Endodermal cell (in vitro differentiated cells): ENCODE measurements around the gene CD300LG. TPM values are rescaled to one million over a fixed set of nuclear protein-coding genes. Genes with fewer than 3 reads are reported as not detected.
"Not testable (repeated sequence)": the region's sequence is repeated elsewhere in the genome, so short reads cannot be mapped to it uniquely, and the experiment has no call there.

Source experiments
- DNase-seq: peaks from one replicate; pipeline ENCODE4 v3.0.0-alpha.2; 2017
- H3K27ac ChIP-seq: 2 replicates; pipeline ENCODE4 v1.5.1; 2013; ENCODE audit warnings: mild to moderate bottlenecking, low read depth, low read length, moderate library complexity
- H3K27me3 ChIP-seq: 2 replicates; pipeline ENCODE4 v1.6.1; 2013; ENCODE audit warnings: mild to moderate bottlenecking, low read length, moderate library complexity; ENCODE audit not compliant: insufficient read depth, control insufficient read depth, poor library complexity, severe bottlenecking
- H3K36me3 ChIP-seq: 2 replicates; pipeline ENCODE4 v1.7.0; 2013; ENCODE audit warnings: mild to moderate bottlenecking, low read length, moderate library complexity; ENCODE audit not compliant: control insufficient read depth, insufficient read depth
- H3K4me1 ChIP-seq: one replicate; pipeline ENCODE4 v1.7.0; 2013; ENCODE audit warnings: low read length; ENCODE audit not compliant: control insufficient read depth, insufficient read depth
- H3K4me3 ChIP-seq: 2 replicates; pipeline ENCODE4 v1.5.1; 2013; ENCODE audit warnings: mild to moderate bottlenecking, low read length, moderate library complexity
- H3K9ac ChIP-seq: 2 replicates; pipeline ENCODE4 v1.6.1; 2013; ENCODE audit warnings: mild to moderate bottlenecking, low read length, moderate library complexity; ENCODE audit not compliant: poor library complexity, severe bottlenecking; ENCODE audit errors: extremely low read depth
- H3K9me3 ChIP-seq: 2 replicates; pipeline ENCODE4 v1.6.1; 2013; ENCODE audit warnings: mild to moderate bottlenecking, low read length, moderate library complexity; ENCODE audit not compliant: control insufficient read depth
- H3K27ac Mint-ChIP-seq: 2 replicates; pipeline ENCODE4 v1.8.0; 2020; ENCODE audit warnings: mixed read lengths
- H3K27me3 Mint-ChIP-seq: 2 replicates; pipeline ENCODE4 v1.8.0; 2021; ENCODE audit warnings: mild to moderate bottlenecking, mixed read lengths; ENCODE audit not compliant: insufficient read depth
- H3K36me3 Mint-ChIP-seq: 2 replicates; pipeline ENCODE4 v1.8.0; 2020; ENCODE audit warnings: low read depth, mixed read lengths
- H3K4me1 Mint-ChIP-seq: 2 replicates; pipeline ENCODE4 v1.8.0; 2020; ENCODE audit warnings: mixed read lengths
- H3K4me3 Mint-ChIP-seq: 2 replicates; pipeline ENCODE4 v1.8.0; 2020; ENCODE audit warnings: mild to moderate bottlenecking, moderate library complexity, mixed read lengths
- H3K9me3 Mint-ChIP-seq: 2 replicates; pipeline ENCODE4 v1.8.0; 2020; ENCODE audit warnings: mild to moderate bottlenecking, mixed read lengths
- WGBS, 2 experiments: methylation state at CpG; one replicate each; pipeline versions ENCODE4 v1.1.5 to v1.1.7; 2013; ENCODE audit warnings: missing lambda C conversion rate in 2 of 2, mixed read lengths in 1 of 2; ENCODE audit not compliant: insufficient coverage in 1 of 2, insufficient read length in 1 of 2; 5-methylcytosine and 5-hydroxymethylcytosine counted together
- long read RNA-seq, 4 experiments: library from polyadenylated mRNA in 2 of 4; library from RNA in 1 of 4; library from capped mRNA in 1 of 4; stranded (forward) in 3 of 4; unstranded in 1 of 4; transcript quantifications; one replicate each; pipeline ENCODE4 v2.0.0, GENCODE V29; 2020 to 2021; ENCODE audit warnings: inconsistent platforms in 1 of 4
- polyA plus RNA-seq, 2 experiments: library from polyadenylated mRNA; stranded (reverse); fragments of 50-300 nt; gene quantifications; one replicate each; pipeline ENCODE4 v1.2.3, GENCODE V29; 2013
- total RNA-seq, 2 donors: library from RNA; stranded (reverse); fragmentation: NEBNext Ultra II Directional in 1 of 2; extraction: Animal tissue kit (Norgen Biotek cat#: 25700) in 1 of 2; gene quantifications; 2 replicates in 1 of 2; 3 replicates in 1 of 2; pipeline ENCODE4 v1.2.1, GENCODE V29; 2021
- TF ChIP-seq, protein P1 (sequence below): fragments of 200-600 bp; sonication (generic); conservative IDR thresholded peaks from 2 replicates; pipeline ENCODE4 v1.5.0; 2021; ENCODE audit warnings: antibody characterized with exemption, mild to moderate bottlenecking

The CD300LG gene
- total RNA-seq, result not detected
- polyA plus RNA-seq (2013, experiment 1 of 2), result not detected
- not detected for polyA plus RNA-seq (2013, experiment 2 of 2)
- long read RNA-seq, experiment 1, result 0 reads
- long read RNA-seq, experiment 2, result 0 reads
- long read RNA-seq, experiment 3, result 0 reads
- long read RNA-seq, experiment 4, result 0 reads

DNA sequence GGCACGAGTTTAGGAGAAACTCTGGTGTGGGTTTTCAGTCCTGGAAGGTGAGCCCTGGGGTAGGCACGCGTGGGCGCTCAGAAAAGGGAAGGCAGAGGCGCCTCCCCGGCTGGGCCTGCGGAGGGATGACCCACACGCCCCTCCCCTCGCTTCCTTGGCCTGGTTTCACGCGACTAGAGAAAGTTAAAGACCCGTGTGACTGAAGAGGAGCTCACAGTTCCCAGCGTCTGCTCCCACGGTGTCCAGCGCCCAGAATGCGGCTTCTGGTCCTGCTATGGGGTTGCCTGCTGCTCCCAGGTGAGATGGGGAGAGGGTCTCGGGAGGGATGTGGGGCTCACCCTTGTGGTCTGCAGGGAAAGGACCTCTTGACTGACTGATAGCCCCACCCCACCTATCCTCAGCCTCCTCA, at the start of gene CD300LG:
Gene CD300LG (plus strand): TSS at position 214 of the 409 bp plus-strand sequence. CDS start 41 bp downstream, at position 255.
- no peak within 1 kb of the TSS for H3K27ac Mint-ChIP-seq
- H3K9ac ChIP-seq, result no peak within 1 kb of the TSS

GRCh38 chr17:43798024-43798423, 49.0 kb upstream of the CD300LG start:
- H3K27me3 Mint-ChIP-seq, result peaks cover 12% of the 10 kb centered on the region
- not testable (repeated sequence) for H3K27ac ChIP-seq, H3K9me3 ChIP-seq, H3K4me1 Mint-ChIP-seq, H3K27ac Mint-ChIP-seq, H3K4me1 ChIP-seq, H3K4me3 ChIP-seq, H3K36me3 ChIP-seq, H3K4me3 Mint-ChIP-seq, H3K9ac ChIP-seq, H3K27me3 ChIP-seq, H3K36me3 Mint-ChIP-seq, DNase-seq
- H3K9me3 Mint-ChIP-seq, result peaks cover 25% of the 10 kb centered on the region
- WGBS, 2 experiments, result 86 to 94% methylated on average over 5 to 9 of the region's 9 CpGs

More for the DNA sequence above, at the start of gene CD300LG:
- Mint-ChIP-seq H3K27me3 (peaks cover 21% of the 10 kb centered on the region), H3K36me3 (no peaks in the 10 kb centered on the region), H3K9me3 (no peaks in the 10 kb centered on the region), H3K4me1 (no peaks in the 10 kb centered on the region), H3K4me3 (no peak within 1 kb of the TSS)
- no peak within 1 kb of the TSS for H3K27ac ChIP-seq
- no peaks in the 10 kb centered on the region for H3K4me1 ChIP-seq
- H3K36me3 ChIP-seq, result no peaks in the 10 kb centered on the region
- no peak within 1 kb of the TSS for H3K4me3 ChIP-seq
- H3K9me3 ChIP-seq, result no peaks in the 10 kb centered on the region
- H3K27me3 ChIP-seq, result no peaks in the 10 kb centered on the region
- WGBS, 2 experiments, result 63 to 70% methylated on average over 11 to 17 of the region's 17 CpGs
- TF ChIP-seq, protein P1, sequence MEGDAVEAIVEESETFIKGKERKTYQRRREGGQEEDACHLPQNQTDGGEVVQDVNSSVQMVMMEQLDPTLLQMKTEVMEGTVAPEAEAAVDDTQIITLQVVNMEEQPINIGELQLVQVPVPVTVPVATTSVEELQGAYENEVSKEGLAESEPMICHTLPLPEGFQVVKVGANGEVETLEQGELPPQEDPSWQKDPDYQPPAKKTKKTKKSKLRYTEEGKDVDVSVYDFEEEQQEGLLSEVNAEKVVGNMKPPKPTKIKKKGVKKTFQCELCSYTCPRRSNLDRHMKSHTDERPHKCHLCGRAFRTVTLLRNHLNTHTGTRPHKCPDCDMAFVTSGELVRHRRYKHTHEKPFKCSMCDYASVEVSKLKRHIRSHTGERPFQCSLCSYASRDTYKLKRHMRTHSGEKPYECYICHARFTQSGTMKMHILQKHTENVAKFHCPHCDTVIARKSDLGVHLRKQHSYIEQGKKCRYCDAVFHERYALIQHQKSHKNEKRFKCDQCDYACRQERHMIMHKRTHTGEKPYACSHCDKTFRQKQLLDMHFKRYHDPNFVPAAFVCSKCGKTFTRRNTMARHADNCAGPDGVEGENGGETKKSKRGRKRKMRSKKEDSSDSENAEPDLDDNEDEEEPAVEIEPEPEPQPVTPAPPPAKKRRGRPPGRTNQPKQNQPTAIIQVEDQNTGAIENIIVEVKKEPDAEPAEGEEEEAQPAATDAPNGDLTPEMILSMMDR, result no peak
- peak; percentile 82 for DNase-seq

- WGBS, 2 experiments, result 94 to 100% methylated on average over 2 of the region's 2 CpGs
- DNase-seq, result peak; percentile 15
- no peak overlapping the region for H3K27ac ChIP-seq
- Mint-ChIP-seq H3K4me1 (no peaks in the 10 kb centered on the region), H3K4me3 (no peak overlapping the region), H3K27me3 (peaks cover 9% of the 10 kb centered on the region), H3K36me3 (peaks cover 3% of the 10 kb centered on the region), H3K9me3 (peaks cover 25% of the 10 kb centered on the region), H3K27ac (no peak overlapping the region)
- no peaks in the 10 kb centered on the region for H3K4me1 ChIP-seq
- no peaks in the 10 kb centered on the region for H3K36me3 ChIP-seq
- no peaks in the 10 kb centered on the region for H3K27me3 ChIP-seq
- TF ChIP-seq, protein P1, result no peak
- no peak overlapping the region for H3K4me3 ChIP-seq
- peaks cover 5% of the 10 kb centered on the region for H3K9me3 ChIP-seq
- no peak overlapping the region for H3K9ac ChIP-seq
Observed at GRCh38 chr17:43799047-43799446, 47.9 kb upstream of the CD300LG start.

- Mint-ChIP-seq H3K27ac (no peak overlapping the region), H3K4me3 (no peak overlapping the region), H3K27me3 (peaks cover 4% of the 10 kb centered on the region), H3K4me1 (peaks cover 2% of the 10 kb centered on the region), H3K36me3 (peaks cover 8% of the 10 kb centered on the region), H3K9me3 (peaks cover 24% of the 10 kb centered on the region)
- TF ChIP-seq, protein P1, result no peak
- DNase-seq, result no peak
- no peaks in the 10 kb centered on the region for H3K27me3 ChIP-seq
- no peaks in the 10 kb centered on the region for H3K4me1 ChIP-seq
- no peaks in the 10 kb centered on the region for H3K36me3 ChIP-seq
- WGBS, 2 experiments, result 75 to 89% methylated on average over 3 of the region's 3 CpGs
- no peak overlapping the region for H3K4me3 ChIP-seq
- H3K9ac ChIP-seq, result no peak overlapping the region
- H3K9me3 ChIP-seq, result peaks cover 5% of the 10 kb centered on the region
- H3K27ac ChIP-seq, result no peak overlapping the region
Observed at GRCh38 chr17:43800736-43801135, 46.2 kb upstream of the CD300LG start.
